Suprapubic skin (tissue), 4 donors: Measurements from ENCODE around the gene PANK4.

Experiments
- EP300 ChIP-seq: sonication (generic); formaldehyde crosslinking; IDR thresholded peaks from one replicate; pipeline ENCODE4 v1.6.1; 2017; ENCODE audit warnings: antibody characterized with exemption
- POLR2A ChIP-seq, 2 donors: fragments of 450-650 bp; IDR thresholded peaks; one replicate each; pipeline ENCODE4 v1.6.1; 2017; ENCODE audit warnings: antibody characterized with exemption in 2 of 2, mild to moderate bottlenecking in 2 of 2, moderate library complexity in 2 of 2
- POLR2AphosphoS5 ChIP-seq, 3 donors: sonication (generic); formaldehyde crosslinking; IDR thresholded peaks; one replicate each; pipeline ENCODE4 v1.6.1; 2017; ENCODE audit warnings: antibody characterized with exemption in 3 of 3
- TF ChIP-seq, protein P1 (sequence below), 2 donors: fragments of 200-600 bp in 1 of 2; fragments of 450-650 bp in 1 of 2; sonication (generic) in 1 of 2; IDR thresholded peaks; one replicate each; pipeline ENCODE4 v1.5.1; 2016 to 2019; ENCODE audit warnings: antibody characterized with exemption in 2 of 2, mild to moderate bottlenecking in 1 of 2, moderate library complexity in 1 of 2

DNA sequence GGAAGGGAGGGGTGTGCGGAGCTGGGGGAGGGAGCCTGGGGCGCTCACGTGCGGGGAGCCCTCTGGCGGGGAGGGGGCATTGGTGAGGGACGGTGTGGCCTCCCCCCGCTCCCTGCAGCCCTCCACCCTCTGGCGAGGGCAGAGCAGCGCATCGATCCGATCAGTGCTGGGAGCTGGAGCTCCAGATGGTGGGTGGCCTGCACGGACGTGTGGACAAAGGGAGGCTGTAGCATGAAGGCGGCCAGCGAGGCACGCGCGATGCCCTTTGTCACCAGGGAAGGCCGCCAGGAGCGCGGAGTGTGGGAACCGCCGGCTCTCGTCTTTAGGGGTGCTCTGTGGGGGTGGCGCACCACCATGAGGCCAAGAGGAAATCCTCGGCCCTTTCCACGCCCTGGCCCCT lies 9.1 kb upstream of the PANK4 start:
- TF ChIP-seq, protein P1, sequence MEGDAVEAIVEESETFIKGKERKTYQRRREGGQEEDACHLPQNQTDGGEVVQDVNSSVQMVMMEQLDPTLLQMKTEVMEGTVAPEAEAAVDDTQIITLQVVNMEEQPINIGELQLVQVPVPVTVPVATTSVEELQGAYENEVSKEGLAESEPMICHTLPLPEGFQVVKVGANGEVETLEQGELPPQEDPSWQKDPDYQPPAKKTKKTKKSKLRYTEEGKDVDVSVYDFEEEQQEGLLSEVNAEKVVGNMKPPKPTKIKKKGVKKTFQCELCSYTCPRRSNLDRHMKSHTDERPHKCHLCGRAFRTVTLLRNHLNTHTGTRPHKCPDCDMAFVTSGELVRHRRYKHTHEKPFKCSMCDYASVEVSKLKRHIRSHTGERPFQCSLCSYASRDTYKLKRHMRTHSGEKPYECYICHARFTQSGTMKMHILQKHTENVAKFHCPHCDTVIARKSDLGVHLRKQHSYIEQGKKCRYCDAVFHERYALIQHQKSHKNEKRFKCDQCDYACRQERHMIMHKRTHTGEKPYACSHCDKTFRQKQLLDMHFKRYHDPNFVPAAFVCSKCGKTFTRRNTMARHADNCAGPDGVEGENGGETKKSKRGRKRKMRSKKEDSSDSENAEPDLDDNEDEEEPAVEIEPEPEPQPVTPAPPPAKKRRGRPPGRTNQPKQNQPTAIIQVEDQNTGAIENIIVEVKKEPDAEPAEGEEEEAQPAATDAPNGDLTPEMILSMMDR (IDR thresholded peaks at IDR 0.05): no peak
- TF ChIP-seq POLR2AphosphoS5 (IDR thresholded peaks at IDR 0.05) (no peak), POLR2A (IDR thresholded peaks at IDR 0.05) (no peak), EP300 (no peak)
